Right lobe of liver (tissue), 4 donors: ENCODE data around the gene PRDM16.

Experiments
- POLR2A ChIP-seq: fragments of 450-650 bp; IDR thresholded peaks from one replicate; pipeline ENCODE4 v1.6.1; 2017; ENCODE audit warnings: antibody characterized with exemption, mild to moderate bottlenecking
- TF ChIP-seq, protein P1 (sequence below), 4 donors: fragments of 200-600 bp in 3 of 4; fragments of 450-650 bp in 1 of 4; IDR thresholded peaks; one replicate each; pipeline versions ENCODE4 v1.5.1 to v1.8.0; 2016 to 2022; ENCODE audit warnings: antibody characterized with exemption in 4 of 4, mild to moderate bottlenecking in 2 of 4
- donor health status: DM: no; HTN: no; CAD: no.
- donor health status: DM: no; HTN: no; CAD: no.
- donor health status: DM: no; HTN: yes; CAD: no.

DNA sequence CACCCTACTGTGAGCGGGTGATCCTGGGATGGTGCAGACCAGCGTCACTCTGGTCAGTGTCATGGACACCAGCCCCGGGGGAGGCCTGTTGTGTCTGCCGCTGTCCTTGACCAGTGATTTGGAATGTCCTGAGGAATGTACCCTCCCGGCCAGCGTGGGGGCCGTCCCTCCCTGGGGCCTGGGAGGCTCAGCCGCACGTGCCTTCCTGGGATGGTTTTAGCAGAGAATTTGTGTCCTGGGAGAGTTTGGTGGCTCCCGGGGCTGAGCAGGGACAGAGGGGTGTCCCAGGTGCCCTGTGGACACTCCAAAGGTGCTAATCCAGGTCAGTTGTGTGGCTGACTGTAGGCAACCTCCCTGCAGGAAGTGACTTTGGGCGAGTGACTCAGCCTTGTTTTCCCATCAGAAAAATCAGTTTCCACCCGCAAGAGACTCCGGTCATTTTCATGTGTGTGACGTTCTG is 391.7 kb downstream of the PRDM16 start:
- TF ChIP-seq, protein P1, sequence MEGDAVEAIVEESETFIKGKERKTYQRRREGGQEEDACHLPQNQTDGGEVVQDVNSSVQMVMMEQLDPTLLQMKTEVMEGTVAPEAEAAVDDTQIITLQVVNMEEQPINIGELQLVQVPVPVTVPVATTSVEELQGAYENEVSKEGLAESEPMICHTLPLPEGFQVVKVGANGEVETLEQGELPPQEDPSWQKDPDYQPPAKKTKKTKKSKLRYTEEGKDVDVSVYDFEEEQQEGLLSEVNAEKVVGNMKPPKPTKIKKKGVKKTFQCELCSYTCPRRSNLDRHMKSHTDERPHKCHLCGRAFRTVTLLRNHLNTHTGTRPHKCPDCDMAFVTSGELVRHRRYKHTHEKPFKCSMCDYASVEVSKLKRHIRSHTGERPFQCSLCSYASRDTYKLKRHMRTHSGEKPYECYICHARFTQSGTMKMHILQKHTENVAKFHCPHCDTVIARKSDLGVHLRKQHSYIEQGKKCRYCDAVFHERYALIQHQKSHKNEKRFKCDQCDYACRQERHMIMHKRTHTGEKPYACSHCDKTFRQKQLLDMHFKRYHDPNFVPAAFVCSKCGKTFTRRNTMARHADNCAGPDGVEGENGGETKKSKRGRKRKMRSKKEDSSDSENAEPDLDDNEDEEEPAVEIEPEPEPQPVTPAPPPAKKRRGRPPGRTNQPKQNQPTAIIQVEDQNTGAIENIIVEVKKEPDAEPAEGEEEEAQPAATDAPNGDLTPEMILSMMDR (IDR thresholded peaks at IDR 0.05) = no peak
- TF ChIP-seq POLR2A = no peak
